Prostate gland (tissue), 2 donors: ENCODE measurements around the gene ZFAND3.

Source experiments
- CTCF ChIP-seq, 4 experiments: fragments of 200-600 bp in 2 of 4; fragments of 450-650 bp in 2 of 4; sonication (generic) in 2 of 4; IDR thresholded peaks; 1 replicate in 3 of 4; 2 replicates in 1 of 4; pipeline ENCODE4 v1.5.1; 2016 to 2019; ENCODE audit warnings: antibody characterized with exemption in 4 of 4, mild to moderate bottlenecking in 2 of 4, moderate library complexity in 2 of 4
- POLR2A ChIP-seq: fragments of 450-650 bp; IDR thresholded peaks from one replicate; pipeline ENCODE4 v1.6.1; 2016; ENCODE audit warnings: antibody characterized with exemption, mild to moderate bottlenecking
- POLR2AphosphoS5 ChIP-seq: sonication (generic); formaldehyde crosslinking; IDR thresholded peaks from one replicate; pipeline ENCODE4 v1.6.1; 2017; ENCODE audit warnings: antibody characterized with exemption

- TF ChIP-seq CTCF (IDR thresholded peaks at IDR 0.05) (no peak), POLR2AphosphoS5 (no peak), POLR2A (no peak)
These were observed 295.6 kb downstream of the ZFAND3 start for GRCh38 chr6:38114976-38115625.
